ENCODE results near the gene MMP2. TPM values are rescaled to one million over a fixed set of nuclear protein-coding genes. Genes with fewer than 3 reads are reported as not detected.

MMP2 gene
- total RNA-seq, 2 donors from 2014 or later = 249 to 351 TPM

GRCh38 chr16:55543472-55543871 lies 64.5 kb downstream of the MMP2 start:
- H3K36me3 ChIP-seq = no peaks in the 10 kb centered on the region
- H3K4me1 ChIP-seq (ENCODE audit: control insufficient read depth in 1 of 2, low read depth in 2 of 2) = no peaks in the 10 kb centered on the region
- H3K27me3 ChIP-seq (replicated peaks; ENCODE audit: insufficient read depth) = no peaks in the 10 kb centered on the region
- H3K9me3 ChIP-seq = no peaks in the 10 kb centered on the region
- no peak overlapping the region for H3K27ac ChIP-seq
- no peak overlapping the region for H3K4me3 ChIP-seq
- ATAC-seq (ENCODE audit: insufficient number of reproducible peaks, low FRiP score, low read depth) = no peak
- peak; percentile 49 for TF ChIP-seq CTCF (IDR thresholded peaks at IDR 0.05)
- DNase-seq (ENCODE audit: low spot score) = no peak

GRCh38 chr16:55552621-55553020 lies 73.6 kb downstream of the MMP2 start:
- no peaks in the 10 kb centered on the region for H3K27me3 ChIP-seq (replicated peaks; ENCODE audit: insufficient read depth)
- no peak overlapping the region for H3K27ac ChIP-seq
- ATAC-seq (ENCODE audit: insufficient number of reproducible peaks, low FRiP score, low read depth) (no peak), DNase-seq (ENCODE audit: low spot score) (no peak)
- no peaks in the 10 kb centered on the region for H3K9me3 ChIP-seq
- H3K4me1 ChIP-seq (ENCODE audit: control insufficient read depth in 1 of 2, low read depth in 2 of 2) = peaks cover 0 to 8% of the 10 kb centered on the region in 2 donors
- no peaks in the 10 kb centered on the region for H3K36me3 ChIP-seq
- no peak overlapping the region for H3K4me3 ChIP-seq
- no peak for TF ChIP-seq CTCF (IDR thresholded peaks at IDR 0.05)

GRCh38 chr16:55555436-55555835 lies 76.4 kb downstream of the MMP2 start:
- ATAC-seq (ENCODE audit: insufficient number of reproducible peaks, low FRiP score, low read depth) = no peak
- H3K27ac ChIP-seq = no peak overlapping the region
- no peaks in the 10 kb centered on the region for H3K36me3 ChIP-seq
- H3K9me3 ChIP-seq = no peaks in the 10 kb centered on the region
- peaks cover 6 to 34% of the 10 kb centered on the region in 2 donors for H3K4me1 ChIP-seq (ENCODE audit: control insufficient read depth in 1 of 2, low read depth in 2 of 2)
- no peak for TF ChIP-seq CTCF (IDR thresholded peaks at IDR 0.05)
- no peaks in the 10 kb centered on the region for H3K27me3 ChIP-seq (replicated peaks; ENCODE audit: insufficient read depth)
- no peak for DNase-seq (ENCODE audit: low spot score)
- no peak overlapping the region for H3K4me3 ChIP-seq

Other genes with a start within 250 kb of the MMP2 start
- not detected for gene IRX6, start 155.0 kb upstream of the MMP2 start, total RNA-seq
- 10 to 100 TPM; 20.5 to 21.1 TPM for gene LPCAT2, start 29.9 kb downstream of the MMP2 start, total RNA-seq
- gene CAPNS2, start 87.5 kb downstream of the MMP2 start, total RNA-seq = under 1 TPM in 1 of 2 donors, not detected in 1; 0.41 TPM
- under 1 TPM in 1 of 2 donors, not detected in 1; 0.85 TPM for gene SLC6A2, start 176.8 kb downstream of the MMP2 start, total RNA-seq

Data from thoracic aorta (tissue), 2 donors.